Measurements from ENCODE around the gene ZNF775.

ZNF775 gene

DNA sequence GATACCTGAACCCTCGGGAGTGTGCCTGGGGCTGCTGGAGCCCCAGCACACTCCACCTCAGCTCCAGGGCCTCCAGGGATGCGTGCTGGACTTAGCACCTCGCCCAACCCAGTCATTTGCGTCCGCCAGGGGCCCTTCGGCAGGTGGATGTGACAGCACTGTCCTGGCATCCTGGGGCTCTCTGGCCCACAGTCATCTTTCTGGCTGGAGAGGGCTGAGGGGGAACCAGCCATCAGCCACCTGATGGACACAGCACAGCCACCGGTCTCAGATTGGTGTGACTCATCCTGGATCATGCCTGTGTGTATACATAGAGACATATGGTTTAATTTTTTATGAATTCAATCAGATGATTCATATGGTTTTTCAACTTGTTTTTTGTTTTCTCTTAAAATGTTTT, 11.1 kb downstream of the ZNF775 start:
- TF ChIP-seq, protein P1, sequence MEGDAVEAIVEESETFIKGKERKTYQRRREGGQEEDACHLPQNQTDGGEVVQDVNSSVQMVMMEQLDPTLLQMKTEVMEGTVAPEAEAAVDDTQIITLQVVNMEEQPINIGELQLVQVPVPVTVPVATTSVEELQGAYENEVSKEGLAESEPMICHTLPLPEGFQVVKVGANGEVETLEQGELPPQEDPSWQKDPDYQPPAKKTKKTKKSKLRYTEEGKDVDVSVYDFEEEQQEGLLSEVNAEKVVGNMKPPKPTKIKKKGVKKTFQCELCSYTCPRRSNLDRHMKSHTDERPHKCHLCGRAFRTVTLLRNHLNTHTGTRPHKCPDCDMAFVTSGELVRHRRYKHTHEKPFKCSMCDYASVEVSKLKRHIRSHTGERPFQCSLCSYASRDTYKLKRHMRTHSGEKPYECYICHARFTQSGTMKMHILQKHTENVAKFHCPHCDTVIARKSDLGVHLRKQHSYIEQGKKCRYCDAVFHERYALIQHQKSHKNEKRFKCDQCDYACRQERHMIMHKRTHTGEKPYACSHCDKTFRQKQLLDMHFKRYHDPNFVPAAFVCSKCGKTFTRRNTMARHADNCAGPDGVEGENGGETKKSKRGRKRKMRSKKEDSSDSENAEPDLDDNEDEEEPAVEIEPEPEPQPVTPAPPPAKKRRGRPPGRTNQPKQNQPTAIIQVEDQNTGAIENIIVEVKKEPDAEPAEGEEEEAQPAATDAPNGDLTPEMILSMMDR (IDR thresholded peaks at IDR 0.05; ENCODE audit: low read depth, low read length, poor library complexity, severe bottlenecking) = no peak
- TF ChIP-seq EZH2phosphoT487 (IDR thresholded peaks at IDR 0.05; ENCODE audit: borderline replicate concordance, low read length) = no peak
- Histone ChIP-seq H4K20me1 (ENCODE audit: control insufficient read depth, insufficient read depth, low read depth, low read length) (no peaks in the 10 kb centered on the region), H3K36me3 (ENCODE audit: control insufficient read depth, low read length) (peaks cover 17% of the 10 kb centered on the region), H3F3A (ENCODE audit: control insufficient read depth, insufficient read depth) (peaks cover 9% of the 10 kb centered on the region; the same call in 1 of the 2 replicates), H3K9me2 (replicated peaks; ENCODE audit: control insufficient read depth, low read length) (no peaks in the 10 kb centered on the region), H3K9me3 (ENCODE audit: control insufficient read depth, insufficient read depth, low read length) (no peaks in the 10 kb centered on the region), H3K4me3 (ENCODE audit: low read length) (no peak overlapping the region), H3K79me2 (ENCODE audit: control insufficient read depth, low read length) (no peaks in the 10 kb centered on the region; the same call in 1 of the 2 replicates), H3K4me1 (ENCODE audit: control insufficient read depth, low read length) (peaks cover 4% of the 10 kb centered on the region; the same call in 1 of the 2 replicates), H3K4me2 (ENCODE audit: low read length) (no peak overlapping the region), H3K27me3 (ENCODE audit: control insufficient read depth, low read length) (no peaks in the 10 kb centered on the region), H3K27ac (ENCODE audit: low read depth, low read length) (no peak overlapping the region)

DNA sequence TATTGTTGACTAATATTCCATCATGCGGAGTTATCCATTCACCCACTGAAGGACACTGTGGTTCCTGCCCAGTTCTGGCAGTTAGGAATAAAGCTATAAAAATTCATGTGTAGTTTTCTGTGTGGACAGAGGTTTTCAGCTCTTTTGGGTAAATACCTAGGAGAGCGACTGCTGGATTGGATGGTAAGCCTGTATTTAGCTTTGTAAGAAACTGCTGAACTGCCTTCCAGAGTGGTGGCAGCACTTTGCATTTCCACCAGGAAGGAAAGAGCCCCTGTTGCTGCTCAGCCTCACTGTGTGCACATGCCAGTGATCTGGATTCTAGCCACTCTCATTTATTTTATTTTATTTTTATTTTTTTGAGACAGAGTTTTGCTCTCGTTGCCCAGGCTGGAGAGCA, 14.2 kb downstream of the ZNF775 start:
- peaks cover 19% of the 10 kb centered on the region for H3K36me3 ChIP-seq (ENCODE audit: control insufficient read depth, low read length)
- no peaks in the 10 kb centered on the region for H3K9me2 ChIP-seq (replicated peaks; ENCODE audit: control insufficient read depth, low read length)
- TF ChIP-seq, protein P1 (IDR thresholded peaks at IDR 0.05; ENCODE audit: low read depth, low read length, poor library complexity, severe bottlenecking) = no peak
- TF ChIP-seq EZH2phosphoT487 (IDR thresholded peaks at IDR 0.05; ENCODE audit: borderline replicate concordance, low read length) = no peak
- no peak overlapping the region for H3K27ac ChIP-seq (ENCODE audit: low read depth, low read length)
- H3K4me1 ChIP-seq (ENCODE audit: control insufficient read depth, low read length) = no peaks in the 10 kb centered on the region
- H3F3A ChIP-seq (ENCODE audit: control insufficient read depth, insufficient read depth) = peaks cover 9% of the 10 kb centered on the region; the same call in 1 of the 2 replicates
- no peaks in the 10 kb centered on the region for H3K9me3 ChIP-seq (ENCODE audit: control insufficient read depth, insufficient read depth, low read length)
- H3K27me3 ChIP-seq (ENCODE audit: control insufficient read depth, low read length) = no peaks in the 10 kb centered on the region
- no peak overlapping the region for H3K4me3 ChIP-seq (ENCODE audit: low read length)
- H4K20me1 ChIP-seq (ENCODE audit: control insufficient read depth, insufficient read depth, low read depth, low read length) = no peaks in the 10 kb centered on the region
- no peak overlapping the region for H3K4me2 ChIP-seq (ENCODE audit: low read length)
- no peaks in the 10 kb centered on the region for H3K79me2 ChIP-seq (ENCODE audit: control insufficient read depth, low read length)

DNA sequence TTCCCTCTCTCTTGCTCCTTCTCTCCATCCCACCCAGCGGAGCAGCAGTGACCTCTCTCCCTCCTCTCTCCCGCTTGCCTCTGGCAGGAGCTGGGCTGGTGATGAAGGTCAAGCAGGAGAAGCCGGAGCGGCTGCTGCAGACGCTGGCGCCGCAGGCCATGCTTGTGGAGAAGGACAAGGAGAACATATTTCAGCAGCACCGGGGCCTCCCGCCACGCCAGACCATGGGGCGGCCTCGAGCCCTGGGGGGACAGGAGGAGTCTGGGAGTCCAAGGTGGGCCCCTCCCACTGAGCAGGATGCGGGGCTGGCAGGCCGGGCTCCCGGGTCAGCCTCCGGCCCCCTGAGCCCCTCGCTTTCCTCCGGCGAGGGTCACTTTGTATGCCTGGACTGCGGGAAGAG, 17.3 kb downstream of the ZNF775 start:
- Histone ChIP-seq H3K4me2 (ENCODE audit: low read length) (no peak overlapping the region), H3K36me3 (ENCODE audit: control insufficient read depth, low read length) (peaks cover 12% of the 10 kb centered on the region), H3K9me3 (ENCODE audit: control insufficient read depth, insufficient read depth, low read length) (no peaks in the 10 kb centered on the region), H3K27ac (ENCODE audit: low read depth, low read length) (no peak overlapping the region), H4K20me1 (ENCODE audit: control insufficient read depth, insufficient read depth, low read depth, low read length) (no peaks in the 10 kb centered on the region), H3K79me2 (ENCODE audit: control insufficient read depth, low read length) (no peaks in the 10 kb centered on the region), H3K27me3 (ENCODE audit: control insufficient read depth, low read length) (no peaks in the 10 kb centered on the region), H3K9me2 (replicated peaks; ENCODE audit: control insufficient read depth, low read length) (no peaks in the 10 kb centered on the region), H3K4me3 (ENCODE audit: low read length) (no peak overlapping the region), H3F3A (ENCODE audit: control insufficient read depth, insufficient read depth) (peaks cover 9% of the 10 kb centered on the region; the same call in 1 of the 2 replicates), H3K4me1 (ENCODE audit: control insufficient read depth, low read length) (no peaks in the 10 kb centered on the region)
- TF ChIP-seq EZH2phosphoT487 (IDR thresholded peaks at IDR 0.05; ENCODE audit: borderline replicate concordance, low read length) = no peak

DNA sequence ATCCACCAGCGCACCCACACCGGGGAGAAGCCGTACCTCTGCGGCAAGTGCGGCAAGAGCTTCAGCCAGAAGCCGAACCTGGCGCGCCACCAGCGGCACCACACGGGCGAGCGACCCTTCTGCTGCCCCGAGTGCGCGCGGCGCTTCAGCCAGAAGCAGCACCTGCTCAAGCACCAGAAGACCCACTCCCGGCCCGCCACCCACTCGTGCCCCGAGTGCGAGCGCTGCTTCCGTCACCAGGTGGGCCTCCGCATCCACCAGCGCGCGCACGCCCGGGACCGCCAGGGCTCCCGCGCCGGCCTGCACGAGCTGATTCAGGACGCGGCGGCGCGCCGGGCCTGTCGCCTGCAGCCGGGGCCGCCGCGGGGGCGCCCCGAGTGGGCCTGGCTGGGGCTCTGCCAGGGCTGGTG, 17.7 kb downstream of the ZNF775 start:
- Histone ChIP-seq H3K9me3 (ENCODE audit: control insufficient read depth, insufficient read depth, low read length) (no peaks in the 10 kb centered on the region), H3K9me2 (replicated peaks; ENCODE audit: control insufficient read depth, low read length) (no peaks in the 10 kb centered on the region), H3K36me3 (ENCODE audit: control insufficient read depth, low read length) (peaks cover 12% of the 10 kb centered on the region), H3K27me3 (ENCODE audit: control insufficient read depth, low read length) (no peaks in the 10 kb centered on the region), H3K4me2 (ENCODE audit: low read length) (no peak overlapping the region), H3K79me2 (ENCODE audit: control insufficient read depth, low read length) (no peaks in the 10 kb centered on the region), H3K4me3 (ENCODE audit: low read length) (no peak overlapping the region), H3K4me1 (ENCODE audit: control insufficient read depth, low read length) (no peaks in the 10 kb centered on the region), H3K27ac (ENCODE audit: low read depth, low read length) (no peak overlapping the region), H3F3A (ENCODE audit: control insufficient read depth, insufficient read depth) (peaks cover 9% of the 10 kb centered on the region; the same call in 1 of the 2 replicates), H4K20me1 (ENCODE audit: control insufficient read depth, insufficient read depth, low read depth, low read length) (no peaks in the 10 kb centered on the region)
- TF ChIP-seq EZH2phosphoT487 (IDR thresholded peaks at IDR 0.05; ENCODE audit: borderline replicate concordance, low read length) = no peak
- TF ChIP-seq, protein P1 (IDR thresholded peaks at IDR 0.05; ENCODE audit: low read depth, low read length, poor library complexity, severe bottlenecking) = no peak

Data from DOHH2 (cell line).